Activated CD4-positive, alpha-beta T cell treated with anti-CD3 and anti-CD28 coated beads for 48 hours (primary cell): ENCODE measurements around the gene KDM2A.
"Not testable (repeated sequence)": the region's sequence is repeated elsewhere in the genome, so short reads cannot be mapped to it uniquely, and the experiment has no call there.

Source experiments
- DNase-seq: peaks from one replicate; pipeline ENCODE4 v3.0.0-alpha.2; 2020

Gene KDM2A

GRCh38 chr11:67118181-67118766 lies 789 bp upstream of the KDM2A start:
- DNase-seq = peak; percentile 69

- DNase-seq = peak; percentile 48
Measured at GRCh38 chr11:67119585-67120391, 725 bp downstream of the KDM2A start.

- DNase-seq = no peak
Measured at GRCh38 chr11:67120456-67120855, 1.4 kb downstream of the KDM2A start.

GRCh38 chr11:67120881-67121710 lies 2.0 kb downstream of the KDM2A start:
- DNase-seq = peak; percentile 18

GRCh38 chr11:67123801-67124200 lies 4.7 kb downstream of the KDM2A start:
- DNase-seq = not testable (repeated sequence)

GRCh38 chr11:67126243-67126642 lies 7.2 kb downstream of the KDM2A start:
- DNase-seq = not testable (repeated sequence)

GRCh38 chr11:67126986-67127385 lies 7.9 kb downstream of the KDM2A start:
- DNase-seq = no peak

- DNase-seq = not testable (repeated sequence)
Measured at GRCh38 chr11:67130861-67131260, 11.8 kb downstream of the KDM2A start.

GRCh38 chr11:67136156-67136555 lies 17.1 kb downstream of the KDM2A start:
- DNase-seq = no peak

- no peak for DNase-seq
Measured at GRCh38 chr11:67138922-67139321, 19.9 kb downstream of the KDM2A start.

- DNase-seq = no peak
Measured at GRCh38 chr11:67146516-67147226, 27.6 kb downstream of the KDM2A start.

GRCh38 chr11:67153971-67154370 lies 34.9 kb downstream of the KDM2A start:
- no peak for DNase-seq

GRCh38 chr11:67154726-67155125 lies 35.7 kb downstream of the KDM2A start:
- DNase-seq = no peak

- no peak for DNase-seq
Measured at GRCh38 chr11:67157691-67158090, 38.6 kb downstream of the KDM2A start.

- DNase-seq = no peak
Measured at GRCh38 chr11:67158221-67158620, 39.2 kb downstream of the KDM2A start.

GRCh38 chr11:67160045-67160444 lies 41.0 kb downstream of the KDM2A start:
- DNase-seq = no peak

- DNase-seq = no peak
Measured at GRCh38 chr11:67160872-67161783, 42.1 kb downstream of the KDM2A start.

GRCh38 chr11:67163006-67163405 lies 43.9 kb downstream of the KDM2A start:
- no peak for DNase-seq

- no peak for DNase-seq
Measured at GRCh38 chr11:67165623-67166022, 46.6 kb downstream of the KDM2A start.

- no peak for DNase-seq
Measured at GRCh38 chr11:67167091-67167490, 48.0 kb downstream of the KDM2A start.

GRCh38 chr11:67167719-67168118 lies 48.7 kb downstream of the KDM2A start:
- no peak for DNase-seq

GRCh38 chr11:67168911-67169310 lies 49.8 kb downstream of the KDM2A start:
- DNase-seq = not testable (repeated sequence)
